DMS114 treated with DMSO at 0.1 percent for 48 hours (cell line): ENCODE results near the gene TRIO.

Source experiments
- DNase-seq: peaks from one replicate; lab custom pipeline; 2025; ENCODE audit not compliant: unreplicated experiment; lab: John Stamatoyannopoulos, UW

The TRIO gene

GRCh38 chr5:14222206-14222605, 79.1 kb downstream of the TRIO start:
- DNase-seq = no peak

DNA sequence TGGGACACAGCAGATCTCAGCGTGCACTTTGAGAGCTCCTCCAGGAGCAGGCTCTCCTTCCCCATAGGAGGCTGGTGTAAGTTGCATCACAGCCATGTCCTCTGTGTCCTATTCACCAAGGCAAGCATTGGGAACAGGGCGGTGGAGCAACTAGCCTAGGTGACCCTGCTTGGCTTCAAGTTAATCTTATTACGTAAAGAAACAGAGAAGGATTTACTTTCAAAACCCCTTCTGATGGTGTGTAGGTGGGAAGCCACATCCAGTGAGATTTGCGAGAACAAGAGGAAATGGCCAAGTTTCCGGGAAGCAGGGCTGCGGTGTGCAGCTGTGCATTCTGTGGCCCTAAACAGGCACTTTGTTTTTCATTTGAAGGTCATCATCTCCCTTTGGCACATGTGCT, 80.2 kb downstream of the TRIO start:
- DNase-seq = no peak

DNA sequence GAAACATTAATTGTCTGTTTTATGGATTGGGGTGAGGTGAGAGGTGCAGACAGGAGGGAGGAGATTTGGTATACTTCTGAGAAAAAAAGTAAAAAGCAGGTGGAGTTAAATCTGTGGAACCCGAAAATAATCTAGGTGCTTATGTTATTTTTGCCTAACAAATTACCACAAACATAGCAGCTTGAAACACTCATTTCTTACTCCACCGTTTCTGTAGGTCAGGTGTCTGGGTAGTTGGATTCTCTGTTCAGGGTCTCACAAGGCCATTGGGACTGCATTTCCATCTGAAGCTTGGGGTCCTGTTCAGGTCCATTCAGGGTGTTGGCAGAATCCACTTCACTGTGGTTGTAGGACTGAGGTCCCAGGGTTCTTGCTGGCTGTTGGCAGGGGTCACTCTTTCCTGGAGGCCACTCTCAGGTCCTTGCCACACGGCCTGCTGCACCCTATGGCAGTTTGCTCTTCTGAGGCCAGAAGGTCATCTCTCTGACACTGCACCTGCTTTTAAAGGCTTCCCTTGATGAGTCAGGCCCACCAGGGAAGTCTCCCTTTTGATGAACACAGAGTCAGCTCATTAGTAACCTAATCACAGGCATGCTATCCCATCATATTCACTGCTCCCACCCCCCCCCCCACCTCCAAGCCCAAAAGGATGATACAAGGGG, 82.2 kb downstream of the TRIO start:
- no peak for DNase-seq

- no peak for DNase-seq
Observed at GRCh38 chr5:14226149-14226548, 83.0 kb downstream of the TRIO start.

GRCh38 chr5:14226554-14226953, 83.4 kb downstream of the TRIO start:
- DNase-seq = no peak

- no peak for DNase-seq
Observed at GRCh38 chr5:14226992-14227391, 83.8 kb downstream of the TRIO start.

DNA sequence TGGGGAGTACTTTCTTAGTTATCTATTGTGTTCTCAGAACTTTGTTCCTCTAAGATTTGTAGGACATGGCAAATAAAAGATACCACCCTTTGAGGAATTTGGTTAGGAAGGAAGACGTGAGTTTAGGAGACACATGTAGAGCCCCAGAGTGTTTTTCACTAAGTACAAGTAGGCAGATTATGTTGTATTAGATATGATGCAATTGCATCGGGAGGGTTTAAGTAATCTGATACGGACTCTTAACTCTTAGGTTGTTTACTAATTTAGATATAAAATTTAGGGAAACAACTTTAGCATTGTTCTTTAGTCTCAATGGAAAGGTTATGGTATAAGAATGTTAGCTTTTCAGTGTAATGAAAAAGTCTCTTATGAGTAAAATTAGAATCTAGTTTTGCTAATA, 84.4 kb downstream of the TRIO start:
- no peak for DNase-seq

- no peak for DNase-seq
Observed at GRCh38 chr5:14228219-14228618, 85.1 kb downstream of the TRIO start.

DNA sequence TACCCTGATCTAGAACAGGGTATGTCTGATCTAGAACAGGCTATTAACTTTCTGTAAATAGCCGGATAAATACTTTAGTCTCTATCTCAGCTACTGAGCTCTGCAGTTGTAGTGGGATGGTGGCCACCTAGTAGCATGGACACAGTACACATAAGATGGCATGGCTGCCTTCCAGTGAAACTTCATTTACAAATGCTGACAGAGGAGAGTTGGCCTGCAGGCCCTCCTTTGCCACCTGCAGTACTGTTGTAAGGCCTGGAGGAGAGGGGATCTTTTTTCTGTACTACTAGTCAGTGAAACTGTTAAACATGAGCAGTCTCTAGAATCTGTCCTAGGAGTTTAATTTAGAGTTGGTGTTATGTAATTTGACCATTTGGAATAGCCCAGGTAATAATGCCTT, 86.0 kb downstream of the TRIO start:
- DNase-seq = no peak

GRCh38 chr5:14229734-14230133, 86.6 kb downstream of the TRIO start:
- DNase-seq = no peak

- DNase-seq = no peak
Observed at GRCh38 chr5:14231156-14231555, 88.0 kb downstream of the TRIO start.

DNA sequence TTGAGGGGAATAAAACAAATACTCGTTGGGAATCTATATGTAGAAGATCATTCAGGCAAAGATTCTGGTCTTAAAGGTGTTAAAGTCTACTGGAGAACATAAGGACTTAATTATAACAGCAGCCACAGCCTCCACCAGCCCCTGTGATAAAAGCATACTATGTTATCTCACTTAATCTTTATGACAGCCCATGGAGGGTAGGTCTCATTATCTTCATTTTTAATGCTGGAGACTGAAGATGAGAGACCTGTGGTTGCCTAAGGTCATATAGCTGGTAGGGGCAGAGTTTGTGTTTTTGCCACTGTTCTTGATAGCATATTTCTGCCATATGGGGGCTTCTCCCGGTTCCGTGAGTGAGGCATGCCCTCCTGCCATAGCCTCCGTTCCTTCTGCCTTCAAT, 88.7 kb downstream of the TRIO start:
- no peak for DNase-seq

GRCh38 chr5:14234204-14234603, 91.1 kb downstream of the TRIO start:
- no peak for DNase-seq

- no peak for DNase-seq
Observed at GRCh38 chr5:14235872-14236271, 92.7 kb downstream of the TRIO start.

GRCh38 chr5:14236757-14237156, 93.6 kb downstream of the TRIO start:
- no peak for DNase-seq

DNA sequence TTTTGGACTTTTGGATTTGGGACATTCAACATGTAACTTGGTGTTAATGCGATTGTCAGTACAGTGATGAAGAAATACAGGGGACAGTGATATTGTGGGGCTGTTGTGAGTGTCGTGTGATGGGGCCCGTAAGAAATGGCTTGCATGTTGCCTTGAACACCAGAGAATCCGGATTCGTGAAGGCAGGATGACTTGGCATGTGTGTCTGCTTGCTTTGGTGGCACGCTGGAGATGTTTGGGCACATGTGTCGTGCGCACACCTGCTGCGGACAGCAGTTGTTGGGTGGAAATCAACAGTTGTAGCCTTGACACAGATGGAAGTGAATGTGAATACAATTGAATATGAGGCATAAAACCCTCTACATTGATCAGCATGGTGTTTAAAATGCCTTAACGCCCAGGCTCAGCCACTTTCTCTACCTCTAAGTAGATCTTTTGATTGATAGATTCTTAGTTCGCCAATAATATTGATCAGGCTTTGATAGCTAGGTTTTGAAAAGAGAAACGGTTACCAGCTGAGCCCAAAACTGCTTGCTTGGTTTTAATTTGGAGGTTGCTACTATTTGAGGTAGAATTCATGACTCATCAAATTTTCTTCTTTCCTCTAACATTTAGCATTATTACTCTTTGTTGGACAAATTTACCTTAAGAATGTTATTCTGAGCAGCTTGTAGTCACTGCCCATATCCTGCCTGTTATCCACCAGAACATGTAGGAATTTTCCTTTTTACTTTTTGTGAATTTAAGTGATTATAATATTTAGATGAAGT, 94.4 kb downstream of the TRIO start:
- DNase-seq = no peak

DNA sequence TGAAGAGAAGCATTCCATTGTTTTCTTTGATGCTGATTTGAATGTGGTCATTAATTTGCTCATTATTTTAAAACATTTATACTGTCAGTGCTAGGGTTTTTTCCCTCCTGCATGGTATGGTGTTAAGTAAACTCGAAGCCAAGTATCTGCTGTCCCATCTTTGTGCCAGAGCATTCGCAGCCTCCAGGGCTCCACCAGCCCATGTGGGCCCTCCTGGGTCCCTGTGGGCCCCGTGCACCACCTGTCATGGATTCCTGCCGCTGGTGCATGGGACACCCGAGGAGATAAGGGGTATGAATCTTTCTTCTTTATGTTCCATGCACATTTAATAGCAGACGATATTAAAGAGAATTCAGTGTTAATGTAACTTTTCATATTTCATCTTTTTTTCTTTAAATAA, 95.1 kb downstream of the TRIO start:
- no peak for DNase-seq

DNA sequence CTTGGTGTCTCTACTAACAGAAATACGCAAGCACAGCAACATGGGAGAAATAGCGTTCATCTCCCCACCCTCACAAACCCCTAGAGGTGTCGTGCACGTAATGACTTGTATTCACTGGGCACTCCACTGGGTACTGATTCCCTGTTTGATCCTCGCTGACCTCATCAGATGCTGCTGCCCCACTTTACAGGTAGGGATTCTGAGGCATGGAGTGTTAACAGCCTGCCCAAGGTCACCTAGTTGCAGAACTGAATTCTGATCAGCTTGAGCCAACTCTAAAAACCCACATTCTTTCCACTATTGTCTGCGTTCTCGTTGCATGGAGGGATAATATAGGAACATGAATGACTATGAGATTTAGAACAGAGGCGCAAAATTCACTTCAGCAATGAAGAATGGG, 96.3 kb downstream of the TRIO start:
- no peak for DNase-seq

DNA sequence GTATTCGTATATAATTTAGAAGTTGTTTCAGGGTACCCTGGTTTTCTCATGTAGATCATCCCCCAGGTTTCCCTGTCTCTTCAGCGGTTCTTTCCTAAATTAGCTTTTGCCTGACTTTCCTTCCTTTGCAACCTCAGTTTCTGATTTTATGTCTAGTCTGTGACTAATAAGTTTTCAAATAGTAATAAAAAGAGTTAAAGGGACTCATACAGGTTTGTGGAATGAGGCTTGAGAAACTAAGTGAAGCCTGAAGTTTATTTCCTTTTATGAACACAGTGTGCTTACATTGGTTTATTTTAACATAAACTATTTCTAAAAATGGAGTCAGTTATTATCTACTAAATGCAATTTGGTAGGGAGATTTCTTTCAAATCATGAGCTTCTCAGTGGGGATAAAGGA, 96.8 kb downstream of the TRIO start:
- no peak for DNase-seq

- no peak for DNase-seq
Observed at GRCh38 chr5:14240359-14240758, 97.2 kb downstream of the TRIO start.

GRCh38 chr5:14241141-14241540, 98.0 kb downstream of the TRIO start:
- no peak for DNase-seq

GRCh38 chr5:14242447-14242846, 99.3 kb downstream of the TRIO start:
- DNase-seq = no peak

GRCh38 chr5:14242871-14243383, 99.8 kb downstream of the TRIO start:
- DNase-seq = no peak
